K562 (cell line): ENCODE data around the gene KHNYN. TPM values are rescaled to one million over a fixed set of nuclear protein-coding genes. Genes with fewer than 3 reads are reported as not detected.

Source experiments
- ARID2 ChIP-seq: fragments of 450-650 bp; IDR thresholded peaks from 2 replicates; pipeline ENCODE4 v1.6.1; 2017; ENCODE audit warnings: antibody characterized with exemption, mild to moderate bottlenecking
- ATF1 ChIP-seq, 2 experiments: fragments of 450-650 bp in 1 of 2; IDR thresholded peaks; 2 replicates each; pipeline ENCODE4 v1.6.1; 2016; ENCODE audit warnings: missing compliant biosample characterization in 1 of 2, missing genetic modification characterization in 1 of 2
- BCL6 ChIP-seq: fragments of 250-450 bp; sonication (Bioruptor Pico); IDR thresholded peaks from 2 replicates; pipeline ENCODE4 v1.4.0; 2020
- CBX3 ChIP-seq, 2 experiments: IDR thresholded peaks; 1 replicate in 1 of 2; 2 replicates in 1 of 2; pipeline ENCODE4 v1.6.1; 2012; ENCODE audit warnings: inconsistent platforms in 2 of 2, low read length in 2 of 2, borderline replicate concordance in 1 of 2, control low read depth in 1 of 2
- CC2D1A ChIP-seq: fragments of 450-650 bp; IDR thresholded peaks from 2 replicates; pipeline ENCODE4 v1.6.1; 2017; ENCODE audit warnings: mild to moderate bottlenecking
- CEBPB ChIP-seq: fragments of 450-650 bp; IDR thresholded peaks from 2 replicates; pipeline ENCODE4 v1.6.1; 2016; ENCODE audit warnings: missing genetic modification characterization, missing compliant biosample characterization
- DMBX1 ChIP-seq: fragments of 250-450 bp; sonication (Bioruptor Pico); IDR thresholded peaks from 2 replicates; pipeline ENCODE4 v1.8.0; 2022; ENCODE audit warnings: inconsistent platforms, mild to moderate bottlenecking, moderate library complexity, borderline replicate concordance
- EP400 ChIP-seq: fragments of 450-650 bp; IDR thresholded peaks from 2 replicates; pipeline ENCODE4 v1.6.1; 2017; ENCODE audit warnings: antibody characterized with exemption, mild to moderate bottlenecking, moderate library complexity
- GATAD2B ChIP-seq: fragments of 450-650 bp; IDR thresholded peaks from 2 replicates; pipeline ENCODE4 v1.6.1; 2017; ENCODE audit warnings: mild to moderate bottlenecking, borderline replicate concordance
- GTF2A2 ChIP-seq: IDR thresholded peaks from 2 replicates; pipeline ENCODE4 v1.6.1; 2016; ENCODE audit warnings: mild to moderate bottlenecking, missing genetic modification characterization, missing compliant biosample characterization
- HDAC6 ChIP-seq: IDR thresholded peaks from 2 replicates; pipeline ENCODE4 v1.6.1; 2012; ENCODE audit warnings: low read depth, mild to moderate bottlenecking, control low read depth, inconsistent platforms, low read length, moderate library complexity
- HNRNPL ChIP-seq: fragments of 200-400 bp; formaldehyde crosslinking; IDR thresholded peaks from 2 replicates; pipeline ENCODE4 v1.6.1; 2017; ENCODE audit warnings: low read depth, mild to moderate bottlenecking, low read length
- JUND ChIP-seq, 2 experiments: IDR thresholded peaks; 2 replicates in 1 of 2; 3 replicates in 1 of 2; pipeline ENCODE4 v1.6.1; 2011; ENCODE audit warnings: borderline replicate concordance in 2 of 2, low read depth in 2 of 2, low read length in 2 of 2, improper control_type of control experiment in 1 of 2, missing biosample characterization in 1 of 2, missing genetic modification characterization in 1 of 2, missing genetic modification reagents in 1 of 2
- MAFF ChIP-seq: IDR thresholded peaks from 2 replicates; pipeline ENCODE4 v1.6.1; 2012; ENCODE audit warnings: low read length, improper control_type of control experiment
- MXD1 ChIP-seq: fragments of 250-450 bp; sonication (Bioruptor Pico); IDR thresholded peaks from 2 replicates; pipeline ENCODE4 v1.8.0; 2021; ENCODE audit warnings: borderline replicate concordance, mild to moderate bottlenecking, moderate library complexity; ENCODE audit not compliant: poor library complexity, severe bottlenecking
- NCOR1 ChIP-seq: fragments of 450-650 bp; IDR thresholded peaks from 2 replicates; pipeline ENCODE4 v1.6.1; 2016; ENCODE audit warnings: mild to moderate bottlenecking, moderate library complexity
- NELFE ChIP-seq: IDR thresholded peaks from 2 replicates; pipeline ENCODE4 v1.6.1; 2011; ENCODE audit warnings: mild to moderate bottlenecking; ENCODE audit not compliant: insufficient read depth, insufficient read length
- PHB2 ChIP-seq: fragments of 450-650 bp; IDR thresholded peaks from 2 replicates; pipeline ENCODE4 v1.6.1; 2017; ENCODE audit warnings: low read depth
- RAD21 ChIP-seq, 2 experiments: fragments of 250-450 bp in 1 of 2; fragments of 450-650 bp in 1 of 2; sonication (Bioruptor Pico) in 1 of 2; formaldehyde crosslinking in 1 of 2; IDR thresholded peaks in 1 of 2; conservative IDR thresholded peaks in 1 of 2; 2 replicates each; pipeline versions ENCODE4 v1.4.0 to v1.8.0; 2020 to 2022; ENCODE audit warnings: mild to moderate bottlenecking in 2 of 2, moderate library complexity in 1 of 2
- RBM15 ChIP-seq: fragments of 200-400 bp; formaldehyde crosslinking; IDR thresholded peaks from 2 replicates; pipeline ENCODE4 v1.6.1; 2018; ENCODE audit warnings: mild to moderate bottlenecking, low read length, moderate library complexity; ENCODE audit not compliant: insufficient read depth
- RHOXF2B ChIP-seq: fragments of 250-450 bp; sonication (Bioruptor Pico); conservative IDR thresholded peaks from 2 replicates; pipeline ENCODE4 v1.5.1; 2021
- SMARCA4 ChIP-seq: fragments of 450-650 bp; IDR thresholded peaks from 2 replicates; pipeline ENCODE4 v1.6.1; 2016
- SREBF1 ChIP-seq: fragments of 150-350 bp; IDR thresholded peaks from 2 replicates; pipeline ENCODE4 v1.6.1; 2014; ENCODE audit warnings: antibody characterized with exemption, low read depth, low read length, borderline replicate concordance
- TAF9B ChIP-seq: fragments of 450-650 bp; IDR thresholded peaks from 2 replicates; pipeline ENCODE4 v1.6.1; 2018; ENCODE audit warnings: mild to moderate bottlenecking; ENCODE audit not compliant: partially characterized antibody
- TARDBP ChIP-seq: fragments of 450-650 bp; IDR thresholded peaks from 2 replicates; pipeline ENCODE4 v1.6.1; 2016
- TBL1XR1 ChIP-seq, 2 experiments: IDR thresholded peaks; 2 replicates each; pipeline ENCODE4 v1.6.1; 2012; ENCODE audit warnings: improper control_type of control experiment in 2 of 2, low read length in 2 of 2, mild to moderate bottlenecking in 1 of 2
- TRIM24 ChIP-seq, 2 experiments: fragments of 450-650 bp; IDR thresholded peaks; 2 replicates each; pipeline ENCODE4 v1.6.1; 2016
- ZKSCAN3 ChIP-seq: fragments of 250-450 bp; sonication (Bioruptor Pico); IDR thresholded peaks from 2 replicates; pipeline ENCODE4 v1.4.0; 2020
- ZNF165 ChIP-seq: fragments of 250-450 bp; sonication (Bioruptor Pico); IDR thresholded peaks from 2 replicates; pipeline ENCODE4 v1.4.0; 2020; ENCODE audit warnings: borderline replicate concordance
- ZNF316 ChIP-seq: fragments of 450-650 bp; IDR thresholded peaks from 2 replicates; pipeline ENCODE4 v1.6.1; 2016
- ZNF436 ChIP-seq: fragments of 250-450, 450-650 bp; sonication (Bioruptor Pico); formaldehyde crosslinking; IDR thresholded peaks from 2 replicates; pipeline ENCODE4 v1.7.0; 2020; ENCODE audit warnings: mild to moderate bottlenecking
- polyA plus RNA-seq, 8 experiments: library from polyadenylated mRNA; depleted of rRNA in 4 of 8; stranded (reverse) in 5 of 8; unstranded in 3 of 8; fragments of >200 nt; fragmentation: Nextera tagmentation in 2 of 8; fragmentation: Illumina TruSeq in 1 of 8; extraction: Ambion mirVana in 2 of 8; extraction: Trizol in 1 of 8; gene quantifications; 2 replicates each; pipeline versions ENCODE4 v1.2.1 to v1.2.3, GENCODE V29; 2011 to 2014; ENCODE audit warnings: inconsistent platforms in 1 of 8, missing spikeins in 1 of 8
- total RNA-seq, 7 experiments: library from RNA; depleted of rRNA in 6 of 7; stranded (reverse); fragments of >200 nt in 6 of 7; fragmentation: Illumina TruSeq in 2 of 7; extraction: Trizol in 2 of 7; gene quantifications; 2 replicates each; pipeline versions ENCODE4 v1.2.1 to v1.2.3, GENCODE V29; 2011 to 2021; ENCODE audit warnings: low replicate concordance in 1 of 7
- TF ChIP-seq, protein P1 (sequence below), 2 experiments: fragments of 450-650 bp; conservative IDR thresholded peaks; 2 replicates each; pipeline ENCODE4 v1.6.1; 2017; ENCODE audit warnings: mild to moderate bottlenecking in 2 of 2, moderate library complexity in 2 of 2

KHNYN gene
- total and polyA plus RNA-seq, 9 of the 15 experiments (the other 6 are each of a cell fraction or from before 2014, with no cell fraction given): 0.76 to 26.0 (median 14.1) TPM

DNA sequence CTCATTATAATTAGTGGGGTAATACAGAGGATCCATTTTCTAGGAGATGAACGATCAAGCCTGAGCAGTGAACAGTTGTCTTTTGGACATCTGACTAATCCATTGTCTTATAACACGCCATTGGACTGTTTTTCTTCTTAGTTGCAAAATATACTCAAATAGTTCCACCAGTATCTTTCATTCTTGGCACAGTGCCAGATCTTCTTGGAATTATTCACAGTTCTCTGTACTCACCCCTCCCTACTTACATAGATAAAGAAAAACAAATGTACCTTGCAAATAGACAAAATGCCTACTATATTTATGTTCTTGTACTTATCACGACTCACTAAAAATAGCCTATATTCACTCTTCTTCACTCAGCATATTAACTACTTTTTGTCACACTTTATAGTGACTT lies 4.0 kb upstream of the KHNYN start (continued):
- TF ChIP-seq GATAD2B: 0 out of 2 replicates have a peak, but pooled peaks have one; percentile 58
- peak; percentile 40; the same call in 1 of the 2 replicates for TF ChIP-seq EP400
- no peak for TF ChIP-seq DMBX1 (CRISPR knock-in tag)
- peak; percentile 34; the same call in 1 of the 2 replicates for TF ChIP-seq CEBPB
- no peak for TF ChIP-seq ZKSCAN3 (CRISPR knock-in tag)
- no peak; a peak in 1 of 4 replicates for TF ChIP-seq TBL1XR1 (IDR thresholded peaks at IDR 0.05; ENCODE audit: low read length in 2 of 2)
- no peak for TF ChIP-seq NELFE
- 0 out of 2 replicates have a peak, but pooled peaks have one; percentile 30 for TF ChIP-seq ZNF316
- peak in 1 of 2 experiments; percentile 65; a peak in 2 of 4 replicates for TF ChIP-seq TRIM24 (IDR thresholded peaks at IDR 0.05)
- no peak for TF ChIP-seq HNRNPL
- TF ChIP-seq CC2D1A: no peak
- TF ChIP-seq ATF1 (CRISPR knock-in tag; IDR thresholded peaks at IDR 0.05): no peak
- no peak for TF ChIP-seq ATF1 (tag; IDR thresholded peaks at IDR 0.05)
- no peak for TF ChIP-seq TARDBP
- TF ChIP-seq RAD21 (CRISPR knock-in tag; conservative IDR thresholded peaks at IDR 0.05 in 1 of 2, IDR thresholded peaks at IDR 0.05 in 1 of 2): peak in 1 of 2 experiments; percentile 86; a peak in 2 of 4 replicates
- no peak for TF ChIP-seq MAFF
- peak; percentile 27; the same call in 1 of the 2 replicates for TF ChIP-seq NCOR1
- TF ChIP-seq PHB2: no peak
- no peak for TF ChIP-seq ZNF165
- no peak for TF ChIP-seq HDAC6
- peak; percentile 69 for TF ChIP-seq SMARCA4
- TF ChIP-seq, protein P1, sequence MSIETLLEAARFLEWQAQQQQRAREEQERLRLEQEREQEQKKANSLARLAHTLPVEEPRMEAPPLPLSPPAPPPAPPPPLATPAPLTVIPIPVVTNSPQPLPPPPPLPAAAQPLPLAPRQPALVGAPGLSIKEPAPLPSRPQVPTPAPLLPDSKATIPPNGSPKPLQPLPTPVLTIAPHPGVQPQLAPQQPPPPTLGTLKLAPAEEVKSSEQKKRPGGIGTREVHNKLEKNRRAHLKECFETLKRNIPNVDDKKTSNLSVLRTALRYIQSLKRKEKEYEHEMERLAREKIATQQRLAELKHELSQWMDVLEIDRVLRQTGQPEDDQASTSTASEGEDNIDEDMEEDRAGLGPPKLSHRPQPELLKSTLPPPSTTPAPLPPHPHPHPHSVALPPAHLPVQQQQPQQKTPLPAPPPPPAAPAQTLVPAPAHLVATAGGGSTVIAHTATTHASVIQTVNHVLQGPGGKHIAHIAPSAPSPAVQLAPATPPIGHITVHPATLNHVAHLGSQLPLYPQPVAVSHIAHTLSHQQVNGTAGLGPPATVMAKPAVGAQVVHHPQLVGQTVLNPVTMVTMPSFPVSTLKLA (conservative IDR thresholded peaks at IDR 0.05): 0 out of 4 replicates have a peak, but pooled peaks of 1 of the 2 experiments have one; percentile 35
- TF ChIP-seq ARID2: no peak
- TF ChIP-seq JUND (IDR thresholded peaks at IDR 0.05; ENCODE audit: borderline replicate concordance, low read depth, low read length): 0 out of 2 replicates have a peak, but pooled peaks have one; percentile 1
- TF ChIP-seq JUND (tag; IDR thresholded peaks at IDR 0.05; ENCODE audit: borderline replicate concordance, low read depth, low read length): no peak
- TF ChIP-seq BCL6 (CRISPR knock-in tag): no peak
- no peak for TF ChIP-seq RHOXF2B
- peak; percentile 15 for TF ChIP-seq TAF9B
- no peak for TF ChIP-seq MXD1 (CRISPR knock-in tag)
- TF ChIP-seq RBM15: no peak
- no peak for TF ChIP-seq SREBF1
- no peak for TF ChIP-seq ZNF436 (CRISPR knock-in tag)
- TF ChIP-seq CBX3 (IDR thresholded peaks at IDR 0.05; ENCODE audit: borderline replicate concordance in 1 of 2, low read length in 2 of 2): no peak
- no peak for TF ChIP-seq GTF2A2 (tag)
